ENCODE measurements around the gene AKT2. TPM values are rescaled to one million over a fixed set of nuclear protein-coding genes. Genes with fewer than 3 reads are reported as not detected.

Gene AKT2
- total and polyA plus RNA-seq, 10 of the 15 experiments (the other 5 are each of a cell fraction or from before 2014, with no cell fraction given): 1.0 to 185 (median 71.5) TPM

DNA sequence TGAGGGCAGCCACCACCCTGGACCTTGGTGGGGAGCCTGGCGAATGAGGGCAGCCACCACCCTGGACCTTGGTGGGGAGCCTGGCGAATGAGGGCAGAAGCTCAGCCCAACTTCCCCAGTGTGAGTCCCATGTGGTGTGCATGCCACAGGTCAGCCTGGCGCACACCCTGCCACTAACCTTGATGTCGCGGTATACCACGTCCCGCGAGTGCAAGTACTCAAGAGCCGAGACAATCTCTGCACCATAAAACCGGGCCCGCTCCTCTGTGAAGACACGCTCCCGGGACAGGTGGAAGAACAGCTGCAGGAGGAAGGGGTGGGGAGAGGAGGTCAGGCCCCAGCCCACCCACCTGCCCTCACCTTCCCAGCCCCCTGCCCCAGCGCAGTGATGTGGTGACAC lies 47.4 kb downstream of the AKT2 start (continued):
- TF ChIP-seq, protein P1, sequence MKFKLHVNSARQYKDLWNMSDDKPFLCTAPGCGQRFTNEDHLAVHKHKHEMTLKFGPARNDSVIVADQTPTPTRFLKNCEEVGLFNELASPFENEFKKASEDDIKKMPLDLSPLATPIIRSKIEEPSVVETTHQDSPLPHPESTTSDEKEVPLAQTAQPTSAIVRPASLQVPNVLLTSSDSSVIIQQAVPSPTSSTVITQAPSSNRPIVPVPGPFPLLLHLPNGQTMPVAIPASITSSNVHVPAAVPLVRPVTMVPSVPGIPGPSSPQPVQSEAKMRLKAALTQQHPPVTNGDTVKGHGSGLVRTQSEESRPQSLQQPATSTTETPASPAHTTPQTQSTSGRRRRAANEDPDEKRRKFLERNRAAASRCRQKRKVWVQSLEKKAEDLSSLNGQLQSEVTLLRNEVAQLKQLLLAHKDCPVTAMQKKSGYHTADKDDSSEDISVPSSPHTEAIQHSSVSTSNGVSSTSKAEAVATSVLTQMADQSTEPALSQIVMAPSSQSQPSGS (IDR thresholded peaks at IDR 0.05; ENCODE audit: low read length): no peak
- TF ChIP-seq CBX3 (IDR thresholded peaks at IDR 0.05; ENCODE audit: borderline replicate concordance, low read depth) (no peak), RCOR1 (conservative IDR thresholded peaks at IDR 0.05; ENCODE audit: low read depth, low read length) (no peak), SMC3 (IDR thresholded peaks at IDR 0.05; ENCODE audit: borderline replicate concordance, low read length) (no peak)
- TF ChIP-seq, protein P2, sequence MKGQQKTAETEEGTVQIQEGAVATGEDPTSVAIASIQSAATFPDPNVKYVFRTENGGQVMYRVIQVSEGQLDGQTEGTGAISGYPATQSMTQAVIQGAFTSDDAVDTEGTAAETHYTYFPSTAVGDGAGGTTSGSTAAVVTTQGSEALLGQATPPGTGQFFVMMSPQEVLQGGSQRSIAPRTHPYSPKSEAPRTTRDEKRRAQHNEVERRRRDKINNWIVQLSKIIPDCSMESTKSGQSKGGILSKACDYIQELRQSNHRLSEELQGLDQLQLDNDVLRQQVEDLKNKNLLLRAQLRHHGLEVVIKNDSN (IDR thresholded peaks at IDR 0.05; ENCODE audit: borderline replicate concordance, extremely low read length, insufficient read depth, low read depth, low read length): no peak

DNA sequence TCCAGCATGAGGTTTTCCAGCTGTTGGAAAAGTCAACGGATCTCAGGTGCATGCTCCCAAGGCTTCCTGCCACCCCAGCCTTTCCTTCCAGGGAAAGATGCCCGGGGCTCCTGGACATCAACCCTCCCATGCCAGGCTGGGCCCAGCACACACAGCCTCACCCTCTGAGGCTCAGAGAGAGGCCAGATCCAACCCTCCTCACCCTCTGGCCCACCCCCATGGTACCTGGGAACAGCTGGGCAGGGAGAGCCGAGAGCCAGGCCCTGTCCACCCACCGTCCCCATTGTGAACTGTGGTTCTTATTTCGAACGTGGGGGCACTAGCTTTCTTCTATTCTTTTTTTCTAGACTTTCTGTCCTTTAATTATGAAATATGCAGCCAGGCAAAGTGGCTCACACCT lies 48.8 kb downstream of the AKT2 start:
- BruUV-seq (replicated peaks): no TSS peak
- TF ChIP-seq BACH1 (IDR thresholded peaks at IDR 0.05; ENCODE audit: borderline replicate concordance) (no peak), MTA2 (IDR thresholded peaks at IDR 0.05; ENCODE audit: low read depth) (no peak), EP300 (IDR thresholded peaks at IDR 0.05; ENCODE audit: borderline replicate concordance in 1 of 2, control insufficient read depth in 1 of 2, low read depth in 2 of 2, low read length in 2 of 2) (no peak), BMI1 (IDR thresholded peaks at IDR 0.05; ENCODE audit: borderline replicate concordance) (no peak), SIX5 (IDR thresholded peaks at IDR 0.05; ENCODE audit: low read depth, low read length, severe bottlenecking) (no peak), SPI1 (IDR thresholded peaks at IDR 0.05; ENCODE audit: borderline replicate concordance, insufficient read depth, low read depth, low read length) (no peak)
- ChIA-PET RAD21 (ENCODE audit: unreplicated experiment) (no interaction called here), CTCF (no interaction called here), SMC1A (ENCODE audit: uncharacterized antibody, unreplicated experiment) (interaction anchor here (1.0 kb wide), 1 partner anchor 71 kb away, joined by 3 read pairs; no protein-coding TSS in a partner anchor), POLR2A (no interaction called here)
- intact Hi-C loops (cut with micrococcal nuclease; ENCODE audit: unreplicated experiment) (no loop called here), in situ Hi-C loops (cut with MboI) (no loop called here)
- ATAC-seq (no peak), DNase-seq (ENCODE audit: low read depth, low spot score) (no peak), FAIRE-seq (no peak)
- Histone ChIP-seq H3K36me3 (ENCODE audit: control insufficient read depth in 2 of 2, insufficient read depth in 2 of 2, low read length in 1 of 2) (peaks cover 23 to 43% of the 10 kb centered on the region in 2 experiments; a peak in 3 of 4 replicates), H3K9me3 (replicated peaks; ENCODE audit: control insufficient read depth, insufficient read depth, low read length) (no peaks in the 10 kb centered on the region), H3K4me2 (ENCODE audit: control insufficient read depth, insufficient read depth) (no peak overlapping the region), H4K20me1 (ENCODE audit: control insufficient read depth, insufficient read depth) (no peaks in the 10 kb centered on the region), H3K4me1 (ENCODE audit: control insufficient read depth, insufficient read depth, low read length) (no peaks in the 10 kb centered on the region), H2AFZ (ENCODE audit: control insufficient read depth, low read depth, low read length) (no peak overlapping the region), H3K27me3 (replicated peaks in 1 of 2; ENCODE audit: control insufficient read depth in 2 of 2, insufficient read depth in 2 of 2, low read length in 1 of 2) (no peaks in the 10 kb centered on the region), H3K79me2 (ENCODE audit: control insufficient read depth, insufficient read depth, low read length) (no peaks in the 10 kb centered on the region), H3K9ac (ENCODE audit: control insufficient read depth, insufficient read depth, low read length) (no peak overlapping the region), H3K27ac (ENCODE audit: control insufficient read depth, insufficient read depth) (no peak overlapping the region), H3K4me3 (no peak overlapping the region)
- WGBS (ENCODE audit: insufficient coverage, insufficient replicate concordance, low lambda C conversion rate, missing lambda C conversion rate): 75% methylated on average over 5 of the region's 6 CpGs

Measured in GM12878 (cell line).